SK-N-SH treated with all-trans-retinoic acid at 6 μM for 48 hours (cell line): ENCODE measurements around the gene AKAP8L.

ENCODE experiments used
- ATAC-seq: fragments of 200-7000 bp; cut with Tn5 transposase; 3 replicates; pipeline ENCODE4 v1.9.1; 2020; ENCODE audit warnings: mild to moderate bottlenecking, moderate library complexity
- BACH2 ChIP-seq: fragments of 250-450 bp; sonication (Bioruptor Pico); IDR thresholded peaks from 2 replicates; pipeline ENCODE4 v1.9.0; 2021; ENCODE audit warnings: mild to moderate bottlenecking, borderline replicate concordance
- CREB5 ChIP-seq: fragments of 250-450 bp; sonication (Bioruptor Pico); IDR thresholded peaks from 2 replicates; pipeline ENCODE4 v1.5.1; 2020; ENCODE audit warnings: low read depth, mild to moderate bottlenecking, moderate library complexity
- CSDC2 ChIP-seq: fragments of 250-450 bp; sonication (Bioruptor Pico); IDR thresholded peaks from 2 replicates; pipeline ENCODE4 v1.5.0; 2020; ENCODE audit warnings: mild to moderate bottlenecking, moderate library complexity
- ESRRG ChIP-seq: fragments of 250-450 bp; sonication (Bioruptor Pico); IDR thresholded peaks from 2 replicates; pipeline ENCODE4 v1.6.1; 2021; ENCODE audit warnings: mild to moderate bottlenecking
- GLIS3 ChIP-seq: fragments of 250-450 bp; sonication (Bioruptor Pico); IDR thresholded peaks from 2 replicates; pipeline ENCODE4 v1.5.0; 2020; ENCODE audit warnings: mild to moderate bottlenecking, moderate library complexity
- ISL1 ChIP-seq: fragments of 250-450 bp; sonication (Bioruptor Pico); IDR thresholded peaks from 2 replicates; pipeline ENCODE4 v2.1.2; 2022; ENCODE audit warnings: mild to moderate bottlenecking, moderate library complexity
- OSR1 ChIP-seq: fragments of 250-450 bp; sonication (Bioruptor Pico); IDR thresholded peaks from 2 replicates; pipeline ENCODE4 v1.8.0; 2022; ENCODE audit warnings: moderate library complexity, mild to moderate bottlenecking, inconsistent platforms
- POU6F1 ChIP-seq: fragments of 250-450 bp; sonication (Bioruptor Pico); IDR thresholded peaks from 2 replicates; pipeline ENCODE4 v1.8.0; 2021; ENCODE audit warnings: low read depth, mild to moderate bottlenecking, moderate library complexity, borderline replicate concordance
- PPARA ChIP-seq: fragments of 250-450 bp; sonication (Bioruptor Pico); IDR thresholded peaks from 2 replicates; pipeline ENCODE4 v1.5.0; 2020; ENCODE audit warnings: mild to moderate bottlenecking, borderline replicate concordance
- RARB ChIP-seq: fragments of 250-450 bp; sonication (Bioruptor Pico); IDR thresholded peaks from 2 replicates; pipeline ENCODE4 v1.8.0; 2021; ENCODE audit warnings: mild to moderate bottlenecking, moderate library complexity
- SNAI2 ChIP-seq: fragments of 250-450 bp; sonication (Bioruptor Pico); IDR thresholded peaks from 2 replicates; pipeline ENCODE4 v1.5.0; 2020; ENCODE audit warnings: mild to moderate bottlenecking, moderate library complexity
- TCF4 ChIP-seq: fragments of 250-450 bp; sonication (Bioruptor Pico); IDR thresholded peaks from 2 replicates; pipeline ENCODE4 v1.8.0; 2021; ENCODE audit warnings: mild to moderate bottlenecking, moderate library complexity, borderline replicate concordance
- TOX ChIP-seq: fragments of 250-450 bp; sonication (Bioruptor Pico); IDR thresholded peaks from 2 replicates; pipeline ENCODE4 v1.8.0; 2021; ENCODE audit warnings: mild to moderate bottlenecking, moderate library complexity, borderline replicate concordance
- TSHZ2 ChIP-seq: fragments of 250-450 bp; sonication (Bioruptor Pico); IDR thresholded peaks from 2 replicates; pipeline ENCODE4 v1.5.0; 2020; ENCODE audit warnings: mild to moderate bottlenecking, moderate library complexity
- ZC3H10 ChIP-seq: fragments of 250-450 bp; sonication (Bioruptor Pico); IDR thresholded peaks from 2 replicates; pipeline ENCODE4 v1.5.1; 2021; ENCODE audit warnings: mild to moderate bottlenecking, moderate library complexity
- ZFP3 ChIP-seq: fragments of 250-450 bp; sonication (Bioruptor Pico); IDR thresholded peaks from 2 replicates; pipeline ENCODE4 v1.5.0; 2020; ENCODE audit warnings: mild to moderate bottlenecking, moderate library complexity
- ZFP30 ChIP-seq: fragments of 450-650 bp; formaldehyde crosslinking; IDR thresholded peaks from 2 replicates; pipeline ENCODE4 v1.5.0; 2022; ENCODE audit warnings: mild to moderate bottlenecking, moderate library complexity
- ZNF565 ChIP-seq: fragments of 450-650 bp; formaldehyde crosslinking; conservative IDR thresholded peaks from 2 replicates; pipeline ENCODE4 v1.5.0; 2020; ENCODE audit warnings: low read depth, mild to moderate bottlenecking, moderate library complexity
- ZNF70 ChIP-seq: fragments of 450-650 bp; formaldehyde crosslinking; IDR thresholded peaks from 2 replicates; pipeline ENCODE4 v1.5.0; 2020; ENCODE audit warnings: mild to moderate bottlenecking, moderate library complexity
- ZNF8 ChIP-seq: fragments of 450-650 bp; formaldehyde crosslinking; IDR thresholded peaks from 2 replicates; pipeline ENCODE4 v1.5.0; 2020; ENCODE audit warnings: mild to moderate bottlenecking, moderate library complexity
- TF ChIP-seq, protein P1 (sequence below): fragments of 250-450 bp; sonication (Bioruptor Pico); IDR thresholded peaks from 2 replicates; pipeline ENCODE4 v1.5.1; 2021; ENCODE audit warnings: mild to moderate bottlenecking, moderate library complexity

The AKAP8L gene

GRCh38 chr19:15399234-15399515 is 19.6 kb downstream of the AKAP8L start (continued):
- TF ChIP-seq ZNF565 (CRISPR knock-in tag) (no peak), ZNF8 (CRISPR knock-in tag) (no peak), SNAI2 (no peak)

DNA sequence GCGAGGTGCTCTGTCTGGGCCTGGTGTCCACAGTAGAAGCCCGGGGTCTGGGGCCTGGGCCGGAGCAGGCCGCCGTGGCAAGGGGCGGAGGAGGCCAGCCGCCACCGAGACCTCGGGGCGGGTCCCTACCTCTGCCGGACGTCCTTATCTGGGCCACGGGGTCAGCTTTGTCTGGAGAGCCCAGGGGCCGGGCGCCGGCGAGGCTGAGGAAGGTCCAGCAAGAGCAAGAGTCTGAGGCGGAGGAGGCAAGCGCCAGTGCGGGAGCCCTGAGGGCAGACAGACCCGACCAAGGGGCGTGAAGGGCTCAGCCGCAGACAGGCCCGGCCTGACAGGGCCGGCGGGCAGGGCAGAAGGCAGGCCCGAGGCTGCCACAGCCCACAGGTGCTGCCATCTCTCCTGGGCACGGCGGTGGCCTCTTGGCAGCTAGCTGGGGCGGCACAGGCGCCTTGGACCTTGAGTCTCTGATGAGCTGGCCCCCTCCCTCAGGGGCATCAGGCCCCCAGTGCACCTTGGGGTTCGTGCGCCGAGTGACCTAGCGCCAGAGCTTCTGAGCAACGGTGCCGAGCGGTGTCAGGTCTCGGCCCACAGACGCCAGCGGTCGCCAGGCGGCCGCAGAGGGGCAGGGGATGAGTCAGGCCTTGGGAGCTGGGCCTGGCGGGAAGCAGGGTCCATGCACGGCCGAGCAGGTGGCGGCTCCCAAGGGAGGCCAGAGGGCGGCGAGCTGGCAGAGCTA is 20.1 kb downstream of the AKAP8L start:
- no peak; the same call in 2 of the 3 replicates for ATAC-seq

DNA sequence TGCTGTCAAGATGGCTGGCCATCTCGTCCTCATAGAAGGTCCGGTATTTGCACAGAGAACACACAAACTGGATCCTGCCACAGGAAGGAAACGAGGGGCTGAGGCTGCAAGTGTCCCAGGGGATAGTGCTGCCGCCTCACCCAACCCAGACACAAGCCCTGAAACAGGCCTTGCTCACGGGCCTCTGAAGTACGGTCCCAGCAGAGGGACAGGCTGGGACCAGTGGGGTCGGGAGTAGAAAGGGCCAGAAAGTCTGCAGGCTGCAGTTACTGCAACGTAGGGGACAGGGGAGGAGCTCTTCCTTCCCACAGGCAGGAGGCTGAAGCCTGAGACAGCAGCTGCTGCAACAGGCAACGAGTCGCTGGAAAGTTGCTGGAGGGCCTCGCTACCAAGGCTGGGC is 21.0 kb downstream of the AKAP8L start:
- no peak for ATAC-seq
- TF ChIP-seq BACH2 (CRISPR knock-in tag) (no peak), CSDC2 (CRISPR knock-in tag) (no peak), ZNF8 (CRISPR knock-in tag) (no peak), OSR1 (CRISPR knock-in tag) (no peak), TOX (CRISPR knock-in tag) (no peak), ESRRG (CRISPR knock-in tag) (no peak), TSHZ2 (CRISPR knock-in tag) (no peak), ZC3H10 (CRISPR knock-in tag) (no peak), RARB (no peak), ZNF565 (CRISPR knock-in tag) (no peak), POU6F1 (no peak), ZFP30 (no peak), CREB5 (CRISPR knock-in tag) (no peak), PPARA (CRISPR knock-in tag) (no peak), ISL1 (no peak), GLIS3 (CRISPR knock-in tag) (no peak), ZFP3 (CRISPR knock-in tag) (no peak), ZNF70 (CRISPR knock-in tag) (no peak)
- TF ChIP-seq, protein P1, sequence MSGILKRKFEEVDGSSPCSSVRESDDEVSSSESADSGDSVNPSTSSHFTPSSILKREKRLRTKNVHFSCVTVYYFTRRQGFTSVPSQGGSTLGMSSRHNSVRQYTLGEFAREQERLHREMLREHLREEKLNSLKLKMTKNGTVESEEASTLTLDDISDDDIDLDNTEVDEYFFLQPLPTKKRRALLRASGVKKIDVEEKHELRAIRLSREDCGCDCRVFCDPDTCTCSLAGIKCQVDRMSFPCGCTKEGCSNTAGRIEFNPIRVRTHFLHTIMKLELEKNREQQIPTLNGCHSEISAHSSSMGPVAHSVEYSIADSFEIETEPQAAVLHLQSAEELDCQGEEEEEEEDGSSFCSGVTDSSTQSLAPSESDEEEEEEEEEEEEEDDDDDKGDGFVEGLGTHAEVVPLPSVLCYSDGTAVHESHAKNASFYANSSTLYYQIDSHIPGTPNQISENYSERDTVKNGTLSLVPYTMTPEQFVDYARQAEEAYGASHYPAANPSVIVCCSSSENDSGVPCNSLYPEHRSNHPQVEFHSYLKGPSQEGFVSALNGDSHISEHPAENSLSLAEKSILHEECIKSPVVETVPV (CRISPR knock-in tag), result no peak

More for the DNA sequence above, 20.1 kb downstream of the AKAP8L start:
- TF ChIP-seq ESRRG (CRISPR knock-in tag), result no peak
- TF ChIP-seq, all 23 proteins: peak for 0

DNA sequence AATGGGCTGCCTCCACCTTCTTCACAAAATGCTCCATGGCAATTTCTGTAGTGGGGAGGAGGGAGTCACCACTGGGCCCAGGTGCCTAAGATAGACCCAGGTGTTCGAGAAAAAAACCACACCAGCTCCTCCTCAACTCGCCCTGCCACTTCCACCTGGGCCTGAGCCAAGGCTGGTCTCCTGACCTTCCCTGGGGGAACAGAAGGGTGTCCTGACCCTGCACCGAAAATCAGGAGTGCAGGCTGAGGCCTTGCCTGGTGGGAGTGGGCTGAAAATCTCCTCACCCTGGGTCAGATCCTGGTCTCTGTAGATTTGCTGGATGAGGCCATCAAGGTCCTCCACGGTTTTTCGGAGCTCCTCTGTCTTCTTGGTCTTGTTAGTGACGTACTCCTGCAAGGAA is 21.6 kb downstream of the AKAP8L start:
- ATAC-seq, result no peak
- TF ChIP-seq RARB, result no peak
- no peak for TF ChIP-seq TCF4 (CRISPR knock-in tag)
- TF ChIP-seq TOX (CRISPR knock-in tag), result no peak
- TF ChIP-seq ZNF565 (CRISPR knock-in tag), result no peak
- TF ChIP-seq POU6F1, result no peak
- no peak for TF ChIP-seq ZNF8 (CRISPR knock-in tag)
- no peak for TF ChIP-seq GLIS3 (CRISPR knock-in tag)
- TF ChIP-seq TSHZ2 (CRISPR knock-in tag), result no peak
- no peak for TF ChIP-seq CREB5 (CRISPR knock-in tag)
- TF ChIP-seq SNAI2, result no peak
- TF ChIP-seq PPARA (CRISPR knock-in tag), result no peak
